K562 (cell line): Measurements from ENCODE around the gene UQCR11. TPM values are rescaled to one million over a fixed set of nuclear protein-coding genes. Genes with fewer than 3 reads are reported as not detected.
A peak's percentile ranks its signal among the peaks of the same experiment; 100 is the strongest.

Experiments used
- BDP1 ChIP-seq: IDR thresholded peaks from 3 replicates; pipeline ENCODE4 v1.6.1; 2011; ENCODE audit not compliant: insufficient read length, insufficient read depth
- CHD4 ChIP-seq: fragments of 200-600 bp; sonication (generic); IDR thresholded peaks from 3 replicates; pipeline ENCODE4 v1.6.1; 2012; ENCODE audit warnings: low read depth, mild to moderate bottlenecking, mixed read lengths, low read length, inconsistent platforms; ENCODE audit not compliant: insufficient read depth, insufficient replicate concordance, poor library complexity, severe bottlenecking
- HDGF ChIP-seq: fragments of 450-650 bp; IDR thresholded peaks from 2 replicates; pipeline ENCODE4 v1.6.1; 2016
- MED1 ChIP-seq: sonication (generic); formaldehyde crosslinking; IDR thresholded peaks from 2 replicates; pipeline ENCODE4 v1.8.1; 2023; ENCODE audit warnings: missing genetic modification reagents, borderline replicate concordance
- MEIS2 ChIP-seq: fragments of 450-650 bp; IDR thresholded peaks from 2 replicates; pipeline ENCODE4 v1.6.1; 2014; ENCODE audit warnings: mild to moderate bottlenecking; ENCODE audit not compliant: partially characterized antibody
- MYC ChIP-seq, 2 experiments: fragments of 250-450 bp in 1 of 2; sonication (Bioruptor Pico) in 1 of 2; IDR thresholded peaks; 2 replicates each; pipeline versions ENCODE4 v1.5.1 to v1.6.1; 2012 to 2021; ENCODE audit warnings: low read depth in 2 of 2, borderline replicate concordance in 1 of 2, improper control_type of control experiment in 1 of 2, low read length in 1 of 2, mild to moderate bottlenecking in 1 of 2, moderate library complexity in 1 of 2
- PHB ChIP-seq: fragments of 250-450 bp; sonication (Bioruptor Pico); IDR thresholded peaks from 2 replicates; pipeline ENCODE4 v1.5.0; 2021
- PKNOX1 ChIP-seq: fragments of 450-650 bp; IDR thresholded peaks from 2 replicates; pipeline ENCODE4 v1.6.1; 2016
- POLR3G ChIP-seq: IDR thresholded peaks from 2 replicates; pipeline ENCODE4 v1.6.1; 2011; ENCODE audit not compliant: insufficient read length, insufficient replicate concordance; ENCODE audit errors: extremely low read depth
- RAD21 ChIP-seq, 2 experiments: fragments of 250-450 bp in 1 of 2; fragments of 450-650 bp in 1 of 2; sonication (Bioruptor Pico) in 1 of 2; formaldehyde crosslinking in 1 of 2; IDR thresholded peaks in 1 of 2; conservative IDR thresholded peaks in 1 of 2; 2 replicates each; pipeline versions ENCODE4 v1.4.0 to v1.8.0; 2020 to 2022; ENCODE audit warnings: mild to moderate bottlenecking in 2 of 2, moderate library complexity in 1 of 2
- SMAD3 ChIP-seq: fragments of 450-650 bp; formaldehyde crosslinking; conservative IDR thresholded peaks from 2 replicates; pipeline ENCODE4 v1.4.0; 2020; ENCODE audit warnings: mild to moderate bottlenecking
- SNIP1 ChIP-seq: fragments of 450-650 bp; IDR thresholded peaks from 2 replicates; pipeline ENCODE4 v1.7.1; 2017; ENCODE audit warnings: low read depth, mild to moderate bottlenecking
- SUPT5H ChIP-seq: fragments of 450-650 bp; IDR thresholded peaks from 2 replicates; pipeline ENCODE4 v1.6.1; 2016
- ZNF175 ChIP-seq: fragments of 200-800 bp; sonication (Bioruptor generic); IDR thresholded peaks from 2 replicates; pipeline ENCODE4 v1.6.1; 2016; ENCODE audit warnings: low read depth, mild to moderate bottlenecking, missing genetic modification characterization, missing compliant biosample characterization
- ZNF644 ChIP-seq: fragments of 200-800 bp; sonication (Bioruptor generic); IDR thresholded peaks from 2 replicates; pipeline ENCODE4 v1.6.1; 2016; ENCODE audit warnings: low read depth, missing genetic modification characterization, missing compliant biosample characterization
- polyA plus RNA-seq, 8 experiments: library from polyadenylated mRNA; depleted of rRNA in 4 of 8; stranded (reverse) in 5 of 8; unstranded in 3 of 8; fragments of >200 nt; fragmentation: Nextera tagmentation in 2 of 8; fragmentation: Illumina TruSeq in 1 of 8; extraction: Ambion mirVana in 2 of 8; extraction: Trizol in 1 of 8; gene quantifications; 2 replicates each; pipeline versions ENCODE4 v1.2.1 to v1.2.3, GENCODE V29; 2011 to 2014; ENCODE audit warnings: inconsistent platforms in 1 of 8, missing spikeins in 1 of 8
- total RNA-seq, 7 experiments: library from RNA; depleted of rRNA in 6 of 7; stranded (reverse); fragments of >200 nt in 6 of 7; fragmentation: Illumina TruSeq in 2 of 7; extraction: Trizol in 2 of 7; gene quantifications; 2 replicates each; pipeline versions ENCODE4 v1.2.1 to v1.2.3, GENCODE V29; 2011 to 2021; ENCODE audit warnings: low replicate concordance in 1 of 7
- TF ChIP-seq, protein P1 (sequence below), 2 experiments: IDR thresholded peaks; 2 replicates each; pipeline ENCODE4 v1.6.1; 2012; ENCODE audit warnings: improper control_type of control experiment in 2 of 2, low read depth in 2 of 2, low read length in 2 of 2, borderline replicate concordance in 1 of 2

Gene UQCR11
- total and polyA plus RNA-seq, 9 of the 15 experiments (the other 6 are each of a cell fraction or from before 2014, with no cell fraction given) = 57.6 to 394 (median 259) TPM

DNA sequence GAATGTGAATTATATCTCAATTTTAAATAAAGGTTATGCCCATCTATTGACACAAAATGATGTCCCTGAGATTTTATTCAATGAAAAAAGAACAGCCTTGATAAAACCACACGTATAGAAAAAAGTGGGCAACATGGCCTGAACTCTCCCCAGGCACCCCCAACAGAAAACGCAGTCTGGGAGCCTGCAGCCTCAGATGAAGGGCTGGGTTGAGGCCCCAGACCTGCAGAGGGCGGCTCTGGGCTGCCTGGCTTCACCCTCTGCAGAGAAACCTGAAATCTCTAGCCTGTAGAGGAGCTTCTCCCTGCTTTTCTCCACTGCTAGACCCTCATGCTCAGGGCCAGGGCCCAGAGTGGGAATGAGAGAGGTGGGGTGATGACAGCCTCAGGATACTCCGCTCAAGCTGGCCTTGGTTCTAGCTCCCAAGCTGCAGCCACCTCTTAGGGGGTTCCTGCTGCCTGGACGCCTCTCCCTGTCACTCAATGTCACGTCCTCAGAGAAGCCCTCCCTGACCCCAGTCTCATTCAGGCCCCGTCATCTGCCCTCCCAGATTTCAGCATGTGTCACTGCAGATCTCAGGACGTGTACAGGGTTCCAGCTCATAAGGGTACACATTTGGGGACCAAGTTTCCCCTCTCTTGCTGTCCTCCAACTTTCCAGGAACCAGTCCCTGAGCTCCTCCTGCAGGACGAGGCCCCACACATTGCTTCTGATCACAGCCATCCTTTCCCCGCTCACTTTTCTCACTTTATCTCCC, 14.4 kb downstream of the UQCR11 start (continued):
- TF ChIP-seq, protein P1, sequence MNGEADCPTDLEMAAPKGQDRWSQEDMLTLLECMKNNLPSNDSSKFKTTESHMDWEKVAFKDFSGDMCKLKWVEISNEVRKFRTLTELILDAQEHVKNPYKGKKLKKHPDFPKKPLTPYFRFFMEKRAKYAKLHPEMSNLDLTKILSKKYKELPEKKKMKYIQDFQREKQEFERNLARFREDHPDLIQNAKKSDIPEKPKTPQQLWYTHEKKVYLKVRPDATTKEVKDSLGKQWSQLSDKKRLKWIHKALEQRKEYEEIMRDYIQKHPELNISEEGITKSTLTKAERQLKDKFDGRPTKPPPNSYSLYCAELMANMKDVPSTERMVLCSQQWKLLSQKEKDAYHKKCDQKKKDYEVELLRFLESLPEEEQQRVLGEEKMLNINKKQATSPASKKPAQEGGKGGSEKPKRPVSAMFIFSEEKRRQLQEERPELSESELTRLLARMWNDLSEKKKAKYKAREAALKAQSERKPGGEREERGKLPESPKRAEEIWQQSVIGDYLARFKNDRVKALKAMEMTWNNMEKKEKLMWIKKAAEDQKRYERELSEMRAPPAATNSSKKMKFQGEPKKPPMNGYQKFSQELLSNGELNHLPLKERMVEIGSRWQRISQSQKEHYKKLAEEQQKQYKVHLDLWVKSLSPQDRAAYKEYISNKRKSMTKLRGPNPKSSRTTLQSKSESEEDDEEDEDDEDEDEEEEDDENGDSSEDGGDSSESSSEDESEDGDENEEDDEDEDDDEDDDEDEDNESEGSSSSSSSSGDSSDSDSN (IDR thresholded peaks at IDR 0.05; ENCODE audit: borderline replicate concordance in 1 of 2, low read depth in 2 of 2, low read length in 2 of 2) = no peak
- TF ChIP-seq SNIP1 (no peak), RAD21 (CRISPR knock-in tag; conservative IDR thresholded peaks at IDR 0.05 in 1 of 2, IDR thresholded peaks at IDR 0.05 in 1 of 2) (peak; percentile 6 to 36; a peak in 1 of 4 replicates), PHB (CRISPR knock-in tag) (no peak), SMAD3 (no peak), ZNF644 (no peak), POLR3G (no peak), MYC (IDR thresholded peaks at IDR 0.05; ENCODE audit: low read depth, low read length) (0 out of 2 replicates have a peak, but pooled peaks have one; percentile 15), MYC (CRISPR knock-in tag; IDR thresholded peaks at IDR 0.05; ENCODE audit: borderline replicate concordance, low read depth) (no peak), SUPT5H (peak; percentile 58; the same call in 1 of the 2 replicates), PKNOX1 (peak; percentile 93), CHD4 (no peak), MEIS2 (peak; percentile 9), BDP1 (no peak), ZNF175 (no peak), MED1 (CRISPR knock-in tag) (no peak), HDGF (no peak)
